GM19099 (cell line): ENCODE results near the gene ZRANB1.

ENCODE experiments used
- POLR2A ChIP-seq: IDR thresholded peaks from 3 replicates; pipeline ENCODE4 v1.6.1; 2011; ENCODE audit warnings: low read depth; ENCODE audit not compliant: insufficient read length; ENCODE audit errors: extremely low read depth

ZRANB1 gene

DNA sequence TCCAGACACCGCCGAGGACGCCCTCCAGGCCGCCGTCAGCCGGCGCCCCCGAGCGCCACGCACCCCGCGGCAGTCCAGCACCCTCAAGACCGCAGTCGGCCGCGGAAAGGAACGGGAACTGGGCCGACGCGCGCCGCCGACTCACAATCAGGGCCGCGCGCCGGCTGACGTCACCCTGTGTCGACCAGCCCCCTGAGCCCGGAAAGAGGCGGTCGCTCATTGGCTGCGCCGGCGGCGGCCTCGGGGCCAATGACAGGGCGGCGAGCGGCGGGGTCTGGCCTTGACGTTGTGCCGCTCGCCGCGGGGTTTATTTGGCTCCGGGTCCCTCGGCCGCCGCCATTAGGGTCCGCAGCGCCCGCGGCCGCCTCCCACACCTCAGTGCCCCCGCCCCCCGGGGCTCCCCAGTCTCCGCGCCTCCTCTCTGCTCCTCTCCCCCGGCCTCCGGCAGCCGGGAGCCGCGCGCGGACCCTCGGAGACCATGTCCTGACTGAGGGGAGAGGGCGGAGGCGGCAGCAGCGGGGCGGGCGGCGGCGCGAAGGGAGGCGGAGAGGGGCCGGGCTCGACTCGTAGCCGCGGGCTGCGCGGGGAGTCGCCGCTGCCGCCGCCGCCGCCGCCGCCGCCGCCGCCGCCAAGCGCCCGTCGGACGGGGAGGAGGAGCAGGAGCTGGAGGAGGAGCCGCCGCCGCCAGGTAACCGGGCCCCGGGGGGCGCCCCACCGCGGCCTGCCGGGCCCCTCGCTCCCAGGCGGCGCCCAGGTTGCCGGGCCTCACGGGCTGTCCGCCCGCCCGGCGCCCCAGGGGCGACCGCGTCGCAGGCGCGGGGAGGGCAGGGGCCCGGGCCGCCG is 25.1 kb upstream of the ZRANB1 start:
- peak; percentile 97 for TF ChIP-seq POLR2A

DNA sequence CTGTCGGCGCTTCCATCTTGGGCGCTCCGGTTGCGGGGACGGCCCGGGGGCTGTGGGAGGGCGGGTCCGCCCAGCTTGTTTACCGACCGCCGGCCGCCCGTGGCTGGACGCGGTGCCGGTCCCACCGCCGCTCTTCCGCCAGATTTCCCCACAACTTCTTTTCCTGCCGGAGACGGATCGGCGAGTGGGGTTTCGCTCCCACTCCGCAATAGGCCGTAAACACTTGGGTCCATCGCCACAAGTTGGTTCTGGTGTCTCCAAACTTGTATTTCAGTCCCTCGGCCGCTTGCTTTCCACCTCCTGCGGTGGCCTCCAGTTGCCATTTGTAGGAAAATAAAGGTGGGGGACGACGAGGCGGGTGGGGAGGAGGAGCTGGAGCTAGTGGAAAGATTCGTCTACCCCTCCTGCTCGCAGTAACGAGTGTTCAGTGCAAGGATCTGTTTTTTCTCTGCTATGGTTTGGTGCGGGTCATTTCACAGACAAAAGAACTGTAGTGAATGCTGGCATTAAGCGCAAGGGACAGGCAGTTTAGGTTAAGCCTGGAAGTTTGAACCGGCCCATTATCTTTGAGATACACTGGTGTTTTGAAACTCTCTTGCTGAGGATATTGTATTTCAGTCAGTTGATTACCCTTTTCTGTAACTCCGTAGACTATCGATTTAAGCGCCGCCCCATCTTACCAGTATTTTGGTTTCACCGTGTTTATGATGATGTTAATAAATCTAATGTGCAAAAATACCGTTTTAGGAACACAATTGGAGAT is 24.3 kb upstream of the ZRANB1 start:
- TF ChIP-seq POLR2A: no peak

DNA sequence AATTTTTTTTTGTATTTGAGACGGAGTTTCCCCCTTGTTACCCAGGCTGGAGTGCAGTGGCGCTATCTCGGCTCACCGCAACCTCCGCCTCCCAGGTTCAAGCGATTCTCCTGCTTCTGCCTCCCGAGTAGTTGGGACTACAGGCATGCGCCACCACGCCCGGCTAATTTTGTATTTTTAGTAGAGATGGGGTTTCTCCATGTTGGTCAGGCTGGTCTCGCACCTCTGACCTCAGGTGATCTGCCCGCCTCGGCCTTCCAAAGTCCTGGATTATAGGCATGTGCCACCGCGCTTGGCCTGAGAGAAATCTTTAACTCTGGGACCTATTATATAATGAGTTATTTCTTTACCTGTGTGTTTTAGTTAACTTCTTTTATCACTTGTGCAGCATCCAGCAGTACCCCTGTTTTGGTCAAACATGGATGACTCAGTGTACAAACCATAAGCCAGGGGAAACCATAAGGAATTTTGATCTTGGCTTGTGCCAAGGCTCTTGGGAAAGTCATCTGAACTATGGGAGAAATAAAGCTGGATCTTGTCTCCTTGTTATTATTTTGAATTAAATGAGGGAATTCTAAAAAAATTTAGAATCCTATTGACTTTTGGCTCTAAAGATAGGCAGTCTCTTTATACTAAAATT is 23.6 kb upstream of the ZRANB1 start:
- TF ChIP-seq POLR2A: no peak

DNA sequence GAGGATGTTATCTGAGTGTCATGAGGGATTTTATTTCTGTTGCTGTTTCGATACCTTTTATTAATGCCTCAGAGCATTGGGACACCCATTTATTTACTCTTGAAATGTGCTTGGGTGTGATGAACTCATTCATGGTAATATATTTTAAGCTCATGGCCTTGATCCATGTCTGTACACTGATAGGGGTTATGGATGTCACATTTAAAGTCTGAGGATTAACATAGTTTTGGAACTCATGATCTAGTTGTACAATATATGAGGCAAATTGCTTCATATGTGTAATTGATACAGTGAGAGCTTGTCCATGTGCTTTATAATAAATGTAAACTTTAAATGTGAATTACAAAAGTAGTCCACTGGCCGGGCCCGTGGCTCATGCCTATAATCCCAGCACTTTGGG is 23.0 kb upstream of the ZRANB1 start:
- no peak for TF ChIP-seq POLR2A

DNA sequence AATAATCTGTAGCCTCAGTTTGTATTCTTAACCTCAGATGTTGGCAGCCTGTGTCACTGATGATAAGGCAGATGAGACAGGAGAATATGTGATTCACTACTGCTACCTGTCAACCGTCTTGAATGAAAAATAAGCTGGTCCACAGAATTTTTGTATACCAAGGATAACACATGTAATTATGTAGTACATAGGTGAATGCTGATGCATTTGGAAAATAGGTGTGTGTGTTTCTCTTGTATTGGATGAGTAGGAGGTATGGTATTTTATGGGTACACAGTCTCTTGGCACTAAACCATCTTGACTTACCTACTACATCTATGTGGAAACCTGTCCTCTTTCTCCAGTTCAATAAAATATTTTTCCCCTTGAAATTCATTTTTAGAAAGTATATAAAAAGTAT is 20.7 kb upstream of the ZRANB1 start:
- TF ChIP-seq POLR2A: no peak

DNA sequence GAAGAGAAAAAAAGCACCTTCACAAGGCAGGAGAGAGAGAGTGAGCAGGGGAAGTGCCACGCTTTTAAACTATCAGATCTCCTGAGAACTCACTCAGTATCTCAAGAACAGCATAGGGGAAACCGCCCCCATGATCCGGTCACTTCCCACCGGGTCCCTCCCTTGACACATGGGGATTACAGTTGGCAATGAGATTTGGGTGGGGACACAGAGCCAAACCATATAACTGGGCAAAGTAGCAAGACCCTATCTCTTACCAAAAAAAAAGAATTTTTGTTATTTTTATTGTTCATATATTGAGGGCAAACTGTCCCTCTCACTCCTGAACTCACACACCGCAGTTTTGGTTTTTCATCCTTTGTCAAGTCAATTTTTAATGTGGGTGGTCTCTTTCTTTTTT is 18.2 kb upstream of the ZRANB1 start:
- TF ChIP-seq POLR2A: no peak

DNA sequence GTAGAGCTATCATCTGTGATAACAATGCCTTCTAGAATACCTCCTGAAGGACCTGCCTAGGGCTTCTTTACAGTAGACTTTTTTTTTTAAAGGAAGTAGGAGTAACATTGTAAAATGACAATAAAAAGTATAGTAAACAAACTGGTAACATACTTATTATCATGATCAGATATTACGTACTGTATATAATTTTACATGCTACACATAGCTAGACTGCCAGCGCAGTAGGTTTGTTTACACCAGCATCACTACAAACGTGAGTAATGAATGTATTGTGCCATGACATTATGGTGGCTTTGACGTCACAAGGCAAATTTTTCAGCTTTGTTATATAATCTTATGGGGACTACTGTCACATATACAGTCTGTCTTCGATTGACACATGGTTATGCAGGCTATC is 15.4 kb upstream of the ZRANB1 start:
- TF ChIP-seq POLR2A: no peak

DNA sequence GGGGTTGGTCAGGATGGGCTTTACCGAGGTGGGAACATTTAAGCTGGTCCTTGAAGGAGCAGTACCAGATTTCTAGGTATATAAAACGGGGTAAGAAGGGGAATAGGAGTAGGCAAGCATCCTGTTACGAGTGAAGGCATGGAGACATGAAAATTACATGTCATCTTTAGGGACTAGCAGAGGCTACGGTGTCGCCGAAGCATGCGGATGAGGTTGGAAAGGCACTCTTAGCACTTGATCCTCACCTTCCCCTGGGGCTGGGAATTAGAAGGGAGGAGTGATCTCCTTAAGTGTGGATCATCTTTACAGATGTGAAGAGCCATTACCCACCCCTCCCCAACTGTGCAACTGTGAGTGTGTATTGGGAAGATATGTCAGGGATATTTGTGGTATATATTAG is 13.8 kb upstream of the ZRANB1 start:
- TF ChIP-seq POLR2A: no peak

DNA sequence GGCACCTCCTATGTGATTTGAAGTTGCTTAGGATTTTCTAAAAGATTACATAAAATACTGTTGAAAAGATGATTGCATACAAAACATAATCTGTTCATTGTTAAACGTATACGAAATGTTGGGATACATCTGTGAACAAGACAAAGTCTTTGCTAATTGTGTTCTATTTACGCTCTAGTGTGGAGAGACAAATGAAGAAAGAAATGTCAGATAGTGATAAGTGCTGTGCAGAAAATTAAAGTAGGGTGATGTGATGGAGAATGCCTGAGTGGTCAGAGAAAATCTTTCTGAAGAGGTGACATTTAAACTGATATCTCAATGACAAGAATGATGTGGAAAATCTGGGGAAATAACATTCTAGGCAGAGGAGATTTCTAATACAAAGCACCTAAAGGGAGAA is 13.4 kb upstream of the ZRANB1 start:
- no peak for TF ChIP-seq POLR2A

DNA sequence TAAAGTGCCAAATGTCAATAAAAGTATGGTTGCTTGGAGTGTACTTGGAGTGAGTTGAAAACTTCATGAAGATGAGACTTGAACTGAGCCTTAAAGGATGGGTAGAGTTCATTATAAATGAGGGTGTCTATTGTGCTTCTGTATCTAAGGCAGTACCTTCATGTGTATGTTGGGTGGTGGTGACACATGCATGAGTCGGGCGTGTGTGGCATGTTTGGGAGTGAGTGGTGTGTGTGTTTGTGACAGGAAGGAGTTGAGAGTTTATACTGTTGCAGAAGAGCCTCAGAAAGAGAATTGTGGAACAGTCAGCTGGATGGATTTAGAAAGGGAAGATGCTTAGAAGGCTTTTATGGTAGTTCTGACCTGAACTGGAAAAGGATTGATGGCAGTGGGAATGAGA is 6.0 kb upstream of the ZRANB1 start:
- TF ChIP-seq POLR2A: no peak

DNA sequence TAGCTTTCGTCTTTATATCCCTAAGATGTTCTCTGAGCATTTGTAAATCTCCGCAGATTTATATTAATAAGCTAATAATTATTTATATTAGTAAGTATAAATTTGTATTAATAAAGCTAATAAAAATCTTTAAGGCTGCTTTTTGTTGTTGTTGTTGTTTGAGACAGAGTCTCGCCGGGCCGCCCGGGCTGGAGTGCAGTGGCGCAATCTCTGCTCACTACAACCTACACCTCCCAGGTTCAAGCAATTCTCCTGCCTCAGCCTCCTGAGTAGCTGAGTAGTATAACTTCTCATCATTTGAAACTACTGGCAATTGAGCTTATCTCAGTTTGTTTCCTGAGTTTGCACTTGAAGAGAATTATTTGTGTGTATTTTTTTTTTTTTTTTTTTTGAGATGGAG is 5.1 kb upstream of the ZRANB1 start:
- TF ChIP-seq POLR2A: no peak

DNA sequence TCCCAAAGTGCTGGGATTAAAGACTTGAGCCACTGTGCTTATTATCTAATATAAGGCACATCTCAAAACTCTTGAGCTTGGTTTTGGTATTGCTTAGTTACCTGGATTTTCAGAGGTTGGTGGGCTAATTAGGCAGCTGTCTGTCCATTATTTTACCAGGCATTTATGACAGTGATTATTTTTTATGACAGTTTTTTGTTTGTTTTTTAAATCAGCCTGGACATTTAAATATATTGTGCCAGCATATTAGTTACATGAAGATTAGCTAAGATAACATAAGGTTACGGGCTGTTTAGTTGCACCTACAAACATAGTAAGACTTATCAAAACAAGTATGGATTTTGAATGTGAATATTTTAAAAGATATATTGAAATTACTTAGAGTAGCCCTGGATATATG is 2.6 kb upstream of the ZRANB1 start:
- TF ChIP-seq POLR2A: no peak

DNA sequence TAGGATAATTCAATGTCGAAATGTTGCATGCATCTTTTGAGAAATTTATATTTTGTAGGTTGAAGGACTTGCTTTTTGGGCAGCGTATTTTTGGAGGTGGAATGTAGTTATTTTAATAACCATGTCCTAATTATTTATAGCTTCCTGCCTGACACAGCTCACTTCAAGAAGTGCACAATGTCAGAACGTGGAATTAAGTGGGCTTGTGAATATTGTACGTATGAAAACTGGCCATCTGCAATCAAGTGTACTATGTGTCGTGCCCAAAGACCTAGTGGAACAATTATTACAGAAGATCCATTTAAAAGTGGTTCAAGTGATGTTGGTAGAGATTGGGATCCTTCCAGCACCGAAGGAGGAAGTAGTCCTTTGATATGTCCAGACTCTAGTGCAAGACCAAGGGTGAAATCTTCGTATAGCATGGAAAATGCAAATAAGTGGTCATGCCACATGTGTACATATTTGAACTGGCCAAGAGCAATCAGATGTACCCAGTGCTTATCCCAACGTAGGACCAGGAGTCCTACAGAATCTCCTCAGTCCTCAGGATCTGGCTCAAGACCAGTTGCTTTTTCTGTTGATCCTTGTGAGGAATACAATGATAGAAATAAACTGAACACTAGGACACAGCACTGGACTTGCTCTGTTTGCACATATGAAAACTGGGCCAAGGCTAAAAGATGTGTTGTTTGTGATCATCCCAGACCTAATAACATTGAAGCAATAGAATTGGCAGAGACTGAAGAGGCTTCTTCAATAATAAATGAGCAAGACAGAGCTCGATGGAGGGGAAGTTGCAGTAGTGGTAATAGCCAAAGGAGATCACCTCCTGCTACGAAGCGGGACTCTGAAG is 620 bp downstream of the ZRANB1 start:
- TF ChIP-seq POLR2A: no peak

DNA sequence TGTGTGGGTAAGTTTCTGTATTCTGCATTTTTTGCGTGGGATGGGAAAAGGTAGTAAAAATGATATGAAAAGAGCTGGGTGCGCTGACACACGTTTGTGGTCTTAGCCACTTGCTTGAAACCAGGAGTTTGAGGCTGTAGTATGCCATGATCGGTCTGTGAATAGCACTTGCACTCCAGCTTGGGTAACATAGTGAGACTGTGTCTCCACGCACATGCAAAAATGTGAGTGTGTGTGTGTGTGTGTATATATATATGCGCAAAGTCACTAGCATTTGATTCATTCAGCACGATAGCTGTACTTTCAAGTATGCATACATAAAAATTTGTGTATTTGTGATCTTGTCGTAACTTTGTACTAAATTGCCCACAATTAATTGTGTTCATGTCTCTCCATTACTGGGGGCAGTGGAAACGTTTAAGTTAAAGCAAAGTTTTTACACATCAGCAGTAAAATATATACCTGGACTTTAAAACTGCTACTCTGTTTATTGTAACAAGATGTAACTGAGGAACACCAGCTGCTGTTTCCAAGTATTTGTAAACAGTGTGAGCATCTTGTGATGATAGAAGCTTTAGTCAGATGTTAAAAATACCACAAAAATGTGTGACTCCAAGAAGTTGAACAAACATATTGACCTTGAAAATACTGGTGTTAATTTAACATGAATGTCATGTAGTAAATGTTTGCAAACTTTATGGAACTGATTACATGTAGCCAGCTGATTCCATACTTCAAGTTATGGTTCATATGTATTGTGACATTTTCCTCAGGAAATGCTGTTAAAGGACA is 1.6 kb downstream of the ZRANB1 start:
- no peak for TF ChIP-seq POLR2A
